Epithelial cell of proximal tubule (primary cell): Measurements from ENCODE around the gene TRAK1. TPM values are rescaled to one million over a fixed set of nuclear protein-coding genes. Genes with fewer than 3 reads are reported as not detected.
"Not testable (repeated sequence)": the region's sequence is repeated elsewhere in the genome, so short reads cannot be mapped to it uniquely, and the experiment has no call there.

Source experiments
- DNase-seq: peaks from one replicate; pipeline ENCODE4 v3.0.0-alpha.2; 2011; ENCODE audit warnings: low read depth
- H3K4me3 ChIP-seq: 2 replicates; pipeline ENCODE4 v1.5.1; 2011; ENCODE audit warnings: low read depth, mild to moderate bottlenecking, low read length
- CTCF ChIP-seq: conservative IDR thresholded peaks from 2 replicates; pipeline ENCODE4 v1.5.1; 2012; ENCODE audit warnings: low read depth, mild to moderate bottlenecking, low read length
- total RNA-seq: library from RNA; depleted of rRNA; stranded (reverse); fragments of >200 nt; gene quantifications from 2 replicates; pipeline ENCODE4 v1.2.3, GENCODE V29; 2015

The TRAK1 gene
- total RNA-seq, result 22.4 and 23.8 TPM in 2 replicates

- no peak for TF ChIP-seq CTCF
- DNase-seq, result no peak
- no peak within 1 kb of the TSS for H3K4me3 ChIP-seq
Measured at GRCh38 chr3:42090973-42091731, at the start of gene TRAK1. Gene TRAK1 (plus strand): TSS chr3:42091357. CDS start chr3:42091470, 113 bp downstream.

DNA sequence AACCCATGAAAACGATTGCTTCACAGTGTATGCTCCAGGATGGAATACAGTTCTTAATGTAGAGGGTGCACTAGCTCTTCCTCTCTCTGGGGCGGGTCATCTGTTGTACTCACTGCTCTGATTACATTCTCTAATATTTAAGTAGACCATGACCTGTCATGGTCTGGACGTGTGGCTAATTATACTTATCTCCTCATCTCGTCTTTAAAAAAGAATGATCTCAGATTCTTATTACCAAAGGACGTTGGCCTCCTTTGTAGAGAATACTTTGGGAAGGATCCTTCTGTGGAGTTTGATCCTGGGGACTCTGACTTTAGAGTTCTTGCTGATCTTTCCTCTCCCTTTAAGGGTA is 48.4 kb upstream of the TRAK1 start:
- H3K4me3 ChIP-seq, result no peak overlapping the region
- no peak for DNase-seq
- no peak for TF ChIP-seq CTCF

DNA sequence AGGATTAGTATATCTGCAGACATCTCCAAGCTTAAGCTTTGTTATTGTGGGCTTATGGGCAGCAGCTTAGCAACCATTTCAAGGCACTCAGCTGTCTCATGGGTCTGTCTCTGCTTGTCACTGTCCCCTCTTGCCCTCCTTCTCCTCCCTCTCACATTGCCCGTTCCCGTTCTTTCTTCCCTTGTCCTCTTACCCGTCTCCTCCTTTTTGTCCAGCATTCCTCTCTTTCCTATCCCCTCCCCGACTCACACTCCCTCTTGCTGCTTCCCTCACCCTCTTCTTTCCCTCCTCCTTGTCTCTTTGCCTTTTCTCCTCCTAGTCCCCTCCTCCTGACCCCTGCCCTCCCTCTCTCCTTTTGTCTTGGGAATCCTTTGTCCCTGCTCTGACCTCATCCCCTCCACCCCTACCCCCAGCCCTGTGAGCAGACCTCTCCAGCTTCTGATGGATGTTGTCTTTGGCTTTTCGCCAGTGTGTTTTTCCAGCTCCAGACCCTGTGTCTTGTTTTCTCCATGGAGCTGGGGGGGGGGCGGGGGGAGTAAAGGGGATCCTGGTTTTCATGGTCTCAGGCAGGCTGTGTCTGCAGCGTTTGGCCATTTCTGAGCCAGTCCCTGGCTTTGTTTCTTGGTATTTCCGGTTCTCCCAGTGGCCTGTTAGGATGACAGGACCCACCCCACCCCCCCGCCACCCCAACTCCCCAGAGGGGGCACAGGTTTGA is 47.9 kb upstream of the TRAK1 start:
- no peak overlapping the region for H3K4me3 ChIP-seq
- DNase-seq, result peak; percentile 73
- no peak for TF ChIP-seq CTCF

- H3K4me3 ChIP-seq, result no peak overlapping the region
- no peak for DNase-seq
- TF ChIP-seq CTCF, result no peak
Measured at GRCh38 chr3:42045708-42046243, 45.4 kb upstream of the TRAK1 start.

- not testable (repeated sequence) for DNase-seq, H3K4me3 ChIP-seq
Measured at GRCh38 chr3:42048526-42048925, 42.6 kb upstream of the TRAK1 start.

- no peak for DNase-seq
- TF ChIP-seq CTCF, result no peak
- no peak overlapping the region for H3K4me3 ChIP-seq
Measured at GRCh38 chr3:42050126-42050525, 41.0 kb upstream of the TRAK1 start.

- no peak overlapping the region for H3K4me3 ChIP-seq
- no peak for TF ChIP-seq CTCF
- DNase-seq, result no peak
Measured at GRCh38 chr3:42051384-42052131, 39.6 kb upstream of the TRAK1 start.
